ENCODE results near the gene CLDND1.

Gene CLDND1

DNA sequence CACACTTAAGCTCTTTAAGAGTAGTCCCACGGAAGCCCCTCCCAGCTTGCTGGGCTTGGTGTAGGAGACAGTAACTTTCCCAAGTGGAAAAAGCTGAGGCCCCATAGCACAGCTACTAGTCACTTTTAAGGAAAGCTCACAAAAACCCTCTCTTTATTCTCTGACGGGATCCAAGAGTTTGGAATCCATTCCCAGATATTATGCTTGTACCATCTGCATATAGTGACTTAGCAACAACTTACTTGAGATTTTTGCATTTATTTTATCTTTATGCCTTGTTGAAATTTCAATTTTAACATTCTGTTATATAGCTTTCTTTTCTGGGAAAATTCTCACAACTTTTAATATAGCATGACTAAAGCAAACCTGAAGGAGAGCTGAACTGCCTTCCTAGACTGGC, 28.5 kb upstream of the CLDND1 start:
- no peak for DNase-seq

GRCh38 chr3:98550833-98551232, 28.1 kb upstream of the CLDND1 start:
- no peak for DNase-seq

DNA sequence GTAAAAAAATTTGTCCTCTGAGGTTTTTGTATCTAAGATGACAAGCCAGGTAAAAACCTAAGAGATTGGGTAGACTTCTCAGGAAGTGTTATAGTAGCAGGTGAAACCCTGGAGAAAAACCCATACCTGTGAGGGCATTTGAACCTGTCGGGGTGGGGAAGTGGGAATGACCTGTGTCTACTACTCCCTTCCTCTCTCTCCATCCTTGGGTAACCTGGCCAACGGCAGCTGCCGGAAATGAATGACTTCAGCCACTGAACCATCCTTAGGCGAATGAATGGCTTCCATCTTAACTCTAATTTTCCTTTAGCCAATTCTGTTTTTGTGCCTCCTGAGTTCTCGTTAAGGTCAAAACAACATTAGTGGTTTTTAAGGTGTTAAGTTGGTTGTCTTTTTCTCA, 25.8 kb upstream of the CLDND1 start:
- no peak for DNase-seq

DNA sequence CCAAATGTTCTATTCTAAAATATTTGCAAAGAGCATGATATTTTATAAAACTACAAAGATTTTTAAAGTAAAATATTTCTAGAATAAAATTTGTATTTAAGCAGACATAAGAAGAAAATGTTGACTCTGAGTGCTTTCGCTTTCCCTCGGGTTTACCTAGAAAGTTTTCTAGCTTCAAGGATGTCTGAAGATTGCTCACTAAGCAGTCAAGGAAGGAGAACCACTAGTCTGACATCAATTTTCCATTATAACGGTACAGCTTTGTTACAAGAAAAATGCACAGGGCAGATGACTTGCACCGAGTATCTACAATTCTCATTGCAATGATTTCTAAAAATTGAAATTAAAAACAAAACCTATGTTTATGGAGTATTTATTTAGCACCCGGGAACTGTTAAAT, 23.2 kb upstream of the CLDND1 start:
- no peak for DNase-seq

GRCh38 chr3:98542623-98543022, 19.9 kb upstream of the CLDND1 start:
- DNase-seq, result no peak

- no peak for DNase-seq
These were observed 19.0 kb upstream of the CLDND1 start for GRCh38 chr3:98541695-98542094.

DNA sequence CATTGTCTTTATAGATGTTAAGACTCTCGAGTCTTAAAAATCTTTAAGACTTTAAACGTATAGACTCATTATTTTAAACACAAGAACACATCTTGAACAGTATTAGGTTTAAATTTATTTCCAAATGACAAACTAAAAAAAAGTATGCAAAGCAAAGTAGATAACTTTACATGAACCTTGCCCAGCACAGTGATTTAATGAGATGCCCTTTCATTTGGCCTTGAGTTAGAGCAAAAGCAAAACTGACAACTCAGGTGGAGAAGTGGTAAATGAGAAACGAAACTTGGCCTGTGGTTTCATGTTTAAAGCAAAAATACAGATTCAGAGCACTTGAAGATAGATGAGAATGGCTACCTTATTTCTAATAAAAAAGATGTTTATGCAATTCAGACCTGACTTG, 17.6 kb upstream of the CLDND1 start:
- DNase-seq, result no peak

GRCh38 chr3:98536456-98537017, 13.8 kb upstream of the CLDND1 start:
- no peak for DNase-seq

DNA sequence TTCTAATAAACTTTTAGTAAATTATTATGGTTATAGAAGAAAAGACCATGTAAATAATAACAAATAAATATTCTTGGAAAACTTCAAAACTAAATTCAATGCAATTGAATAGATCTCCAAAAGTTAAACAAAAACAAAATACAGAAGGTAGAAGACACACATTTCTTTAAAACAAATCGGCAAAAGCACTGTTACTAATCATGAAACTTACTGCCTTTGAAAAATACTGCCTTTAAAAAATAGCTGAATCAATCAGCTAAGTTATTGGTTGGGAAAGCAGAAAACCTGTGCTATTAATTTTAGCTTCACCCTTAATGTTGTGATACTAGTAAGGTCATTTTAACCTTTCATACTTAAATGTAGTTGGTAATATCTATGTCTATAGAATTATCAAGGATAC, 12.0 kb upstream of the CLDND1 start:
- DNase-seq, result no peak

DNA sequence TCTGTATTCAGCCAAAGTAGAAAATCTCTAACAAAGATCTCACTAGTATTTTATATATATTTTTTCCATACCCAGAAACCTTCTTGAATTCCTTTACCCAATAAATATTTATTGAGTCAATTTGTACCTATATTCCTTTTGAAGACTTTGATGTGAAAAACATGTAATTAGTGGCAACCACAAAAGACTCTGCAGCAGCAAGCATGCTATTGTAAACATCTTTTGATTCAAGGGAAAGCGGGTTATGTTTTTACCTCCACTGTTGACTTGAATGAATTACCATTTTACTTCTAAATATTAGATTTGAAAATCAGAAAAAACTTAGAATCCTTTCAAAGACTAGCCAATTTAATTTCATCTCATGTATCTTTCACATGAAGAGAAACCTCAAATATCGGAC, 11.5 kb upstream of the CLDND1 start:
- no peak for DNase-seq

- no peak for DNase-seq
These were observed 10.2 kb upstream of the CLDND1 start for GRCh38 chr3:98532709-98533571.

DNA sequence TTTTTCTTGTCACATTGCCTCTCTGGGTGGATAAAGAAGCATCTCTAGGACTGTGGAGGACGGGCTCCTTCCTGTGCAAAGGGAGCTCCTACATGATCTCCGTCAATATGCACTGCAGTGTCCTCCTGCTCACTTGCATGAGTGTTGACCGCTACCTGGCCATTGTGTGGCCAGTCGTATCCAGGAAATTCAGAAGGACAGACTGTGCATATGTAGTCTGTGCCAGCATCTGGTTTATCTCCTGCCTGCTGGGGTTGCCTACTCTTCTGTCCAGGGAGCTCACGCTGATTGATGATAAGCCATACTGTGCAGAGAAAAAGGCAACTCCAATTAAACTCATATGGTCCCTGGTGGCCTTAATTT, 9.6 kb upstream of the CLDND1 start:
- DNase-seq, result no peak

DNA sequence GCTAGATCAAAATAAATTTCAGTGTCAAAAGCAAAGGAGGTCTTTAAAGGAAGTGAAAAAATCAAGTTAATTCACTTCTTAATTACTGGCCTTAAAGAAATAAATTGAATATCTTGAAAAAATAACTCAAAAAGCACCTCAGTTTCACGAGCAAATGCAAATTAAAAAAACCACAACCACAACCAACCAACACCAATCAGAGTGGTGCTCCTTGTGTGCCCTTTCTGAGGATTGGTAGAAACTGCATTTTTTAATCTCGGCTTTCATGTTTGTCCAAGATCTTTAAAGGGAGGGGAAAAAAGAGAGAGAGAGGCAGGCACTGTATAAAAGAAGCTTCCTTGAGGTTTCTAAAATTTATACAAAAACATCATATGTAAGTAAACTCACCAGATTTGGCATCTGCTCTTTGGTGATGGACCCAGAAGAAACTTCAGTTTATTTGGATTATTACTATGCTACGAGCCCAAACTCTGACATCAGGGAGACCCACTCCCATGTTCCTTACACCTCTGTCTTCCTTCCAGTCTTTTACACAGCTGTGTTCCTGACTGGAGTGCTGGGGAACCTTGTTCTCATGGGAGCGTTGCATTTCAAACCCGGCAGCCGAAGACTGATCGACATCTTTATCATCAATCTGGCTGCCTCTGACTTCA, 9.0 kb upstream of the CLDND1 start, which contains the start of gene GPR15:
Gene GPR15, plus strand, starts transcription at position 357 of the 653 bp plus-strand sequence. Its CDS starts 56 bp downstream, at position 413.
- DNase-seq, result no peak

DNA sequence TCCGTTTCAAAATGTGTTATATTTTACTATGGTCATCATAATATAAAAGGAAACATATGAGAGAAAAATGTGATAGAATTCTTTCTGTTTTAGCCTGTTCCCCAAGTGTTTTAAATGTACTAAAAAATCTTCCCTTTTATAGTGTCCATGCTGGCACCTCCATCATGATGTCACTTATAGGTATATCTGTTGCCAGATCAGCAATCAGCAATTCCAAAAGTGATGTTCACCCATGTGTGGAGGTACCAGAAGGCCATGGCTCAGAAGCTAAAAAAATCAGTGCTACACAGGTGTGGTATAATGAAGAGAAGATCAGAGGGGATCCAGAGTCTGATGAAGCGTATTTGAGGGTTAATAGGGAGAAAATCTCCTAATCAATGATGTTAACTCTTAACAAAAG, 8.0 kb upstream of the CLDND1 start:
- DNase-seq, result no peak

DNA sequence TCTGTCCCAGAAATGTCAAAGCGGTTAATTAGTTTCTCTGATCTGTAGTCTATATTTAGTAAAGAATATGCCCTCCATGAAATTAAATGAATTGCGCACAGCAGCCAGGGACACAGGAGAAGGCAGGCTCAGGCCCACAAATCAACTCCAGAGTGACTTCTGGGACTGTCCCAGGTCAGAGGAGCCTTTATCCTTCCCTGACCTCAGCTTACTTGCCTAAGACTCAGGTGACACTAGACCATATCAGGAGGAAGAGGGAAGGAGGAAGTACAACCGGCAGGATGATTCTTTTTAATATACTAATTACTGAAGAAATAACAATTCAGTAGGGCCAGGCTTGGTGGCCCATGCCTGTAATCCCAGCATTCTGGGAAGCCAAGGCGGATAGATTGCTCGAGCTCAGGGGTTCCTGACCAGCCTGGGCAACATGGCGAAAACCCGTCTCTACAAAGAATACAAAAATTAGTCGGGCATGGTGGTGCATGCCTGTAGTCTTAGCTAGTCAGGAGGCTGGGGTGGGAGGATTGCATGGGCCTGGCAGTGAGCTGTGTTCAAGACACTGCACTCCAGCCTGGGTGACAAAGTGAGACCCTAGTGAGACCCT, 7.3 kb upstream of the CLDND1 start:
- no peak for DNase-seq

GRCh38 chr3:98528474-98529346, 6.0 kb upstream of the CLDND1 start:
- DNase-seq, result no peak

- DNase-seq, result no peak
These were observed 2.8 kb upstream of the CLDND1 start for GRCh38 chr3:98525494-98525893.

DNA sequence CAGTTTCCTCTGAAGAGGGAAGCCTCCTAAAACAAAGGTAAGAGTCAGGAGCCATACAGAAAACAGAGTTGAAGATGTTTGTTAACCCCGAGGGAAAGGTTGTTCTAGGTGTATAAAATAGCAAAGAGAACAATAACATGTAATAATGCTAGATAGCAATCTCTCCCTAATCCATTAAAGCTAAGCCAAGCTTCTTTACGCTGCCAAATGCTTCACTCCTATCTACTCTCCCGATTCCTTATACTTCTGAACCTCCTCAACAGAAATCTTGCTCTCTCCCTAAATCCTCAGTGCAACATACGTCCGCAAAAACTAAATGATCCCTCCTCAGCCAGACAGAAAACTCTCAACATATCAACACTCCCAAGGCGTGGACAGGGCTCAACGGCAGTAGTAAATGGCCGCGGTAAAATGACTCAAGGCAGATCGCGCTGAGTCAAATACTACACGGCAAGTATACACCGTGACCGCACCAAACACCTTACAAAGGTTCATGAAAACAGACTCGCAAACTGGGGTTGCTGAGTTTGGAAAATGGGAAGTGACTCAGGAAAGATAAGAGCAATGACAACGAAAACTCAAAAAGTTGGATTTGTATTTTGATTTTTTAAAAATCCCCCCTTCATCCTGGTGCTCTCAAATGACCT, 682 bp downstream of the CLDND1 start:
- DNase-seq, result peak; percentile 38

GRCh38 chr3:98519351-98519750, 3.4 kb downstream of the CLDND1 start:
- no peak for DNase-seq

DNA sequence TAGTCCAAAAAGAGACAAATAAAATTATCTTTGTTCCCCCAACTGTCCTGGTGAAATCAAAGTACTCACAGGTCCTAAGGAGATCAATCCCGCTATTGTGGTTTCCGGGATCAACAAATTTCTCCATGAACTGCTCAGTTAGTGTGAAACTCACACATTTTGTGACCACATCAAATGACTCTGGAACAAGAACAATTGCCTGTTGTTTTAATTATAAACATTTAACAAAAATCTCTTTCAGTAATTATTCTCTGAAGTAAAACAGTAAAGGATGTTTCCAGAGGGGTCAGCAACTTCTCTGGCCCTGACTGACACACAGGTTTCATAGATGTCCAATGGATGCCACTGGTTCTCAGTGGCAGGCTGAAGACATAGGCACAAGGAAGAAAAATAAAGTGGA, 3.9 kb downstream of the CLDND1 start:
- no peak for DNase-seq

- DNase-seq, result no peak
These were observed 7.8 kb downstream of the CLDND1 start for GRCh38 chr3:98514948-98515347.

GRCh38 chr3:98513736-98514135, 9.0 kb downstream of the CLDND1 start:
- no peak for DNase-seq

Measured in activated effector memory CD4-positive, alpha-beta T cell treated with Interleukin-2 at 50 U/mL for 16 hours (primary cell).